Panc1 (cell line): ENCODE results near the gene KMT2B. TPM values are rescaled to one million over a fixed set of nuclear protein-coding genes. Genes with fewer than 3 reads are reported as not detected.

Experiments
- ATAC-seq: fragments of 200-7000 bp; cut with Tn5 transposase; 2 replicates; pipeline ENCODE4 v1.9.1; 2020; ENCODE audit warnings: mild to moderate bottlenecking, moderate library complexity
- BruUV-seq: library from RNA; stranded (reverse); fragments of 400-500 nt; replicated peaks from 2 replicates; lab custom pipeline; 2021; lab: Mats Ljungman, UMichigan
- CTCF ChIA-PET: fragments of 300-600 bp; sonication (Branson Sonifier 250); formaldehyde crosslinking; loops from one replicate; lab custom pipeline; 2022; ENCODE audit warnings: antibody characterized with exemption; lab: Charles Lee
- POLR2A ChIA-PET: fragments of 300-600 bp; sonication (Branson Sonifier 250); formaldehyde crosslinking; loops from one replicate; lab custom pipeline; 2022; ENCODE audit warnings: antibody characterized with exemption; lab: Charles Lee
- DNase-seq: peaks from one replicate; pipeline ENCODE4 v3.0.0-alpha.2; 2010; ENCODE audit warnings: low read depth, low spot score
- H3K27ac ChIP-seq: 2 replicates; pipeline ENCODE4 v1.5.1; 2011; ENCODE audit warnings: mild to moderate bottlenecking, low read length, inconsistent platforms
- H3K27me3 ChIP-seq: fragments of 200-500 bp; sonication (Bioruptor generic); 2 replicates; pipeline ENCODE4 v1.6.0; 2014; ENCODE audit warnings: low read length, inconsistent platforms; ENCODE audit not compliant: control insufficient read depth, insufficient read depth
- H3K36me3 ChIP-seq: fragments of 200-500 bp; sonication (Bioruptor generic); 2 replicates; pipeline ENCODE4 v1.5.1; 2014; ENCODE audit warnings: inconsistent platforms, mild to moderate bottlenecking, low read length, moderate library complexity; ENCODE audit not compliant: control insufficient read depth, insufficient read depth
- H3K4me1 ChIP-seq: 2 replicates; pipeline ENCODE4 v1.5.1; 2011; ENCODE audit warnings: inconsistent platforms, mild to moderate bottlenecking, low read length, moderate library complexity; ENCODE audit not compliant: control insufficient read depth, insufficient read depth
- H3K4me3 ChIP-seq, 2 experiments: 2 replicates each; pipeline ENCODE4 v1.5.1; 2011 to 2012; ENCODE audit warnings: low read depth in 2 of 2, low read length in 2 of 2, mild to moderate bottlenecking in 2 of 2, inconsistent platforms in 1 of 2, moderate library complexity in 1 of 2
- H3K9me3 ChIP-seq: fragments of 200-500 bp; sonication (Bioruptor generic); 2 replicates; pipeline ENCODE4 v1.5.1; 2014; ENCODE audit warnings: low read depth, mild to moderate bottlenecking, inconsistent platforms, low read length, moderate library complexity; ENCODE audit not compliant: control insufficient read depth, insufficient read depth
- CTCF ChIP-seq: fragments of 450-650 bp; IDR thresholded peaks from 2 replicates; pipeline ENCODE4 v1.5.1; 2017; ENCODE audit warnings: mild to moderate bottlenecking
- POLR2AphosphoS5 ChIP-seq: IDR thresholded peaks from 2 replicates; pipeline ENCODE4 v1.6.1; 2012; ENCODE audit warnings: mild to moderate bottlenecking, low read depth, low read length, moderate library complexity
- REST ChIP-seq, 2 experiments: IDR thresholded peaks; 2 replicates each; pipeline ENCODE4 v1.6.1; 2011 to 2012; ENCODE audit warnings: low read depth in 2 of 2, control low read depth in 1 of 2, low read length in 1 of 2, mild to moderate bottlenecking in 1 of 2, moderate library complexity in 1 of 2; ENCODE audit not compliant: insufficient read depth in 1 of 2
- SIN3A ChIP-seq: IDR thresholded peaks from 2 replicates; pipeline ENCODE4 v1.6.1; 2012; ENCODE audit warnings: low read depth, mild to moderate bottlenecking, low read length, moderate library complexity, borderline replicate concordance; ENCODE audit not compliant: insufficient read depth
- TCF7L2 ChIP-seq: IDR thresholded peaks from 2 replicates; pipeline ENCODE4 v1.6.1; 2011; ENCODE audit warnings: mild to moderate bottlenecking, low read depth, low read length, inconsistent platforms
- in situ Hi-C: cut with HindIII; loops from 2 replicates; pipeline ENCODE4 v1.10.0; 2016; ENCODE audit warnings: low sequenced_read_pairs, low pct_unique_long_range_greater_than_20kb
- intact Hi-C: fragments of 100-400 bp; cut with micrococcal nuclease; formaldehyde crosslinking; loops from one replicate; pipeline ENCODE4 v1.10.0; 2022; ENCODE audit not compliant: unreplicated experiment
- total RNA-seq: library from RNA; stranded (reverse); gene quantifications from one replicate; pipeline ENCODE4 v1.2.1, GENCODE V29; 2021; ENCODE audit not compliant: unreplicated experiment

Gene KMT2B
- total RNA-seq, 1 experiment from 2014 or later, result 68.8 TPM

- ATAC-seq (no peak), DNase-seq (no peak)
- Histone ChIP-seq H3K9me3 (no peaks in the 10 kb centered on the region), H3K4me3 (no peak overlapping the region), H3K27me3 (no peaks in the 10 kb centered on the region), H3K36me3 (peaks cover 30% of the 10 kb centered on the region), H3K27ac (no peak overlapping the region), H3K4me1 (no peaks in the 10 kb centered on the region)
- CTCF ChIA-PET, result no interaction called here
- intact Hi-C loops (no loop called here), in situ Hi-C loops (no loop called here)
- POLR2A ChIA-PET, result interaction anchor here (0.5 kb wide), 1 partner anchor 787 kb away, joined by 5 read pairs; no protein-coding TSS in a partner anchor
- TF ChIP-seq SIN3A (no peak), TCF7L2 (no peak), POLR2AphosphoS5 (no peak), CTCF (no peak), REST (IDR thresholded peaks at IDR 0.05; ENCODE audit: insufficient read depth in 1 of 2, low read depth in 2 of 2, low read length in 1 of 2) (no peak)
- BruUV-seq, result no TSS peak
Observed at GRCh38 chr19:35725216-35725861, 7.5 kb downstream of the KMT2B start.

- intact Hi-C loops, result no loop called here
- Histone ChIP-seq H3K4me3 (no peak overlapping the region), H3K9me3 (no peaks in the 10 kb centered on the region), H3K27me3 (no peaks in the 10 kb centered on the region), H3K36me3 (peaks cover 28% of the 10 kb centered on the region), H3K27ac (no peak overlapping the region), H3K4me1 (no peaks in the 10 kb centered on the region)
- no peak for ATAC-seq
- POLR2A ChIA-PET, result interaction anchor here (0.5 to 0.7 kb wide), 2 partner anchors 48 to 91 kb away, joined by 3 to 9 read pairs; no protein-coding TSS in a partner anchor
- TF ChIP-seq TCF7L2, result no peak
- no peak for TF ChIP-seq POLR2AphosphoS5
- TF ChIP-seq SIN3A, result no peak
- TF ChIP-seq REST (IDR thresholded peaks at IDR 0.05; ENCODE audit: insufficient read depth in 1 of 2, low read depth in 2 of 2, low read length in 1 of 2), result no peak
- no peak for TF ChIP-seq CTCF
- CTCF ChIA-PET, result interaction anchor here (0.6 kb wide), 1 partner anchor 21 kb away, joined by 3 read pairs; the partner anchor contains the start of gene LIN37
- no TSS peak for BruUV-seq
- in situ Hi-C loops, result no loop called here
- DNase-seq, result no peak
Observed at GRCh38 chr19:35727053-35727955, 9.5 kb downstream of the KMT2B start.
